Stomach (tissue), 4 donors: Measurements from ENCODE around the gene RAC2.

Experiments
- EP300 ChIP-seq: sonication (generic); formaldehyde crosslinking; IDR thresholded peaks from one replicate; pipeline ENCODE4 v1.6.1; 2017; ENCODE audit warnings: antibody characterized with exemption
- POLR2A ChIP-seq, 4 donors: fragments of 450-650 bp; IDR thresholded peaks; one replicate each; pipeline ENCODE4 v1.6.1; 2016; ENCODE audit warnings: antibody characterized with exemption in 4 of 4, control low read depth in 2 of 4, mild to moderate bottlenecking in 1 of 4, moderate library complexity in 1 of 4
- POLR2AphosphoS5 ChIP-seq, 3 donors: sonication (generic); formaldehyde crosslinking; IDR thresholded peaks; one replicate each; pipeline ENCODE4 v1.6.1; 2016; ENCODE audit warnings: antibody characterized with exemption in 3 of 3
- TF ChIP-seq, protein P1 (sequence below), 7 experiments: fragments of 450-650 bp in 4 of 7; fragments of 200-600 bp in 3 of 7; sonication (generic) in 3 of 7; IDR thresholded peaks; one replicate each; pipeline ENCODE4 v1.5.1; 2016 to 2019; ENCODE audit warnings: antibody characterized with exemption in 7 of 7, control low read depth in 2 of 7, mild to moderate bottlenecking in 1 of 7

- TF ChIP-seq, protein P1, sequence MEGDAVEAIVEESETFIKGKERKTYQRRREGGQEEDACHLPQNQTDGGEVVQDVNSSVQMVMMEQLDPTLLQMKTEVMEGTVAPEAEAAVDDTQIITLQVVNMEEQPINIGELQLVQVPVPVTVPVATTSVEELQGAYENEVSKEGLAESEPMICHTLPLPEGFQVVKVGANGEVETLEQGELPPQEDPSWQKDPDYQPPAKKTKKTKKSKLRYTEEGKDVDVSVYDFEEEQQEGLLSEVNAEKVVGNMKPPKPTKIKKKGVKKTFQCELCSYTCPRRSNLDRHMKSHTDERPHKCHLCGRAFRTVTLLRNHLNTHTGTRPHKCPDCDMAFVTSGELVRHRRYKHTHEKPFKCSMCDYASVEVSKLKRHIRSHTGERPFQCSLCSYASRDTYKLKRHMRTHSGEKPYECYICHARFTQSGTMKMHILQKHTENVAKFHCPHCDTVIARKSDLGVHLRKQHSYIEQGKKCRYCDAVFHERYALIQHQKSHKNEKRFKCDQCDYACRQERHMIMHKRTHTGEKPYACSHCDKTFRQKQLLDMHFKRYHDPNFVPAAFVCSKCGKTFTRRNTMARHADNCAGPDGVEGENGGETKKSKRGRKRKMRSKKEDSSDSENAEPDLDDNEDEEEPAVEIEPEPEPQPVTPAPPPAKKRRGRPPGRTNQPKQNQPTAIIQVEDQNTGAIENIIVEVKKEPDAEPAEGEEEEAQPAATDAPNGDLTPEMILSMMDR (IDR thresholded peaks at IDR 0.05): no peak
- TF ChIP-seq POLR2AphosphoS5 (IDR thresholded peaks at IDR 0.05): no peak
- no peak for TF ChIP-seq POLR2A (IDR thresholded peaks at IDR 0.05)
- no peak for TF ChIP-seq EP300
These were observed 59.1 kb downstream of the RAC2 start for GRCh38 chr22:37184816-37185541.
